Gastroesophageal sphincter (tissue), 3 donors: ENCODE data around the gene SINHCAF.

ENCODE experiments used
- POLR2A ChIP-seq, 2 donors: fragments of 450-650 bp; IDR thresholded peaks; one replicate each; pipeline ENCODE4 v1.6.1; 2017; ENCODE audit warnings: antibody characterized with exemption in 2 of 2, mild to moderate bottlenecking in 2 of 2, moderate library complexity in 1 of 2
- TF ChIP-seq, protein P1 (sequence below), 4 experiments: fragments of 200-600 bp in 2 of 4; fragments of 450-650 bp in 2 of 4; sonication (generic) in 1 of 4; IDR thresholded peaks; one replicate each; pipeline ENCODE4 v1.5.1; 2017 to 2019; ENCODE audit warnings: antibody characterized with exemption in 4 of 4, mild to moderate bottlenecking in 2 of 4, moderate library complexity in 2 of 4

DNA sequence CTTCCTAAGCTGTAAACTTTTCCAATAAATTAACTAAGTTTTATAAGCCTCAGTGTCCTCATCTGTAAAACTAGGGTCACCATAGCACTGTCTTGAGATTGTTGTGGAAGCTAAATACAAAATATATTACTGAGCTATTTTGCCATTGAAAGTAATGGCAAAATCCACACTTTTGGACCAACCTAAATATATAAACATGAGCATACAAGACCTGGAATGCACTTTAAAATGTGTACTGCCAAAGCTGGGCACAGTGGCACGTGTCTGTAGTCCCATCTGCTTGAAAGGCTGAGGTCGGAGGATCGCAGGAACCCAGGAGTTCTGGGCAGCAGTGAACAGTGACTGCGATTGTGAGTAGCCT lies 29.8 kb upstream of the SINHCAF start:
- TF ChIP-seq, protein P1, sequence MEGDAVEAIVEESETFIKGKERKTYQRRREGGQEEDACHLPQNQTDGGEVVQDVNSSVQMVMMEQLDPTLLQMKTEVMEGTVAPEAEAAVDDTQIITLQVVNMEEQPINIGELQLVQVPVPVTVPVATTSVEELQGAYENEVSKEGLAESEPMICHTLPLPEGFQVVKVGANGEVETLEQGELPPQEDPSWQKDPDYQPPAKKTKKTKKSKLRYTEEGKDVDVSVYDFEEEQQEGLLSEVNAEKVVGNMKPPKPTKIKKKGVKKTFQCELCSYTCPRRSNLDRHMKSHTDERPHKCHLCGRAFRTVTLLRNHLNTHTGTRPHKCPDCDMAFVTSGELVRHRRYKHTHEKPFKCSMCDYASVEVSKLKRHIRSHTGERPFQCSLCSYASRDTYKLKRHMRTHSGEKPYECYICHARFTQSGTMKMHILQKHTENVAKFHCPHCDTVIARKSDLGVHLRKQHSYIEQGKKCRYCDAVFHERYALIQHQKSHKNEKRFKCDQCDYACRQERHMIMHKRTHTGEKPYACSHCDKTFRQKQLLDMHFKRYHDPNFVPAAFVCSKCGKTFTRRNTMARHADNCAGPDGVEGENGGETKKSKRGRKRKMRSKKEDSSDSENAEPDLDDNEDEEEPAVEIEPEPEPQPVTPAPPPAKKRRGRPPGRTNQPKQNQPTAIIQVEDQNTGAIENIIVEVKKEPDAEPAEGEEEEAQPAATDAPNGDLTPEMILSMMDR (IDR thresholded peaks at IDR 0.05), result no peak
- TF ChIP-seq POLR2A (IDR thresholded peaks at IDR 0.05), result no peak
